GM12892 (cell line): ENCODE data around the gene XIRP1. TPM values are rescaled to one million over a fixed set of nuclear protein-coding genes. Genes with fewer than 3 reads are reported as not detected.
"Not testable (repeated sequence)": the region's sequence is repeated elsewhere in the genome, so short reads cannot be mapped to it uniquely, and the experiment has no call there.

Experiments
- DNase-seq: peaks from one replicate; pipeline ENCODE4 v3.0.0; 2011; ENCODE audit not compliant: insufficient read length
- FAIRE-seq: peaks from 2 replicates; lab custom pipeline; 2011; peaks lifted over from hg19 to GRCh38; lab: Jason Lieb, UNC
- POLR2A ChIP-seq: IDR thresholded peaks from 2 replicates; pipeline ENCODE4 v1.6.1; 2011; ENCODE audit warnings: low read depth, low read length, control low read depth
- POLR2AphosphoS5 ChIP-seq: IDR thresholded peaks from 2 replicates; pipeline ENCODE4 v1.6.1; 2011; ENCODE audit warnings: low read depth, low read length, control low read depth
- TAF1 ChIP-seq: IDR thresholded peaks from 2 replicates; pipeline ENCODE4 v1.6.1; 2011; ENCODE audit warnings: low read depth, mild to moderate bottlenecking, control low read depth, low read length, borderline replicate concordance
- polyA plus RNA-seq: library from polyadenylated mRNA; unstranded; fragments of >200 nt; gene quantifications from one replicate; pipeline ENCODE4 v1.2.1, GENCODE V29; 2012; ENCODE audit warnings: missing spikeins, inconsistent platforms; ENCODE audit not compliant: missing spikeins

XIRP1 gene
- 0.89 TPM for polyA plus RNA-seq

- FAIRE-seq (no peak), DNase-seq (no peak)
- TF ChIP-seq TAF1 (no peak), POLR2AphosphoS5 (no peak), POLR2A (no peak)
Measured at GRCh38 chr3:39192490-39193092, at the start of gene XIRP1. XIRP1 (minus strand) TSS chr3:39192595; CDS start chr3:39189445, 3,150 bp downstream.

GRCh38 chr3:39241561-39241960, 49.2 kb upstream of the XIRP1 start:
- DNase-seq (no peak), FAIRE-seq (no peak)
- no peak for TF ChIP-seq POLR2AphosphoS5
- no peak for TF ChIP-seq POLR2A
- TF ChIP-seq TAF1, result no peak

GRCh38 chr3:39237027-39237426, 44.6 kb upstream of the XIRP1 start:
- no peak for DNase-seq
- FAIRE-seq, result no peak
- no peak for TF ChIP-seq TAF1
- no peak for TF ChIP-seq POLR2A
- TF ChIP-seq POLR2AphosphoS5, result no peak

- FAIRE-seq, result no peak
- no peak for TF ChIP-seq POLR2A
- no peak for TF ChIP-seq TAF1
- TF ChIP-seq POLR2AphosphoS5, result no peak
- no peak for DNase-seq
Measured at GRCh38 chr3:39234651-39235050, 42.3 kb upstream of the XIRP1 start.

GRCh38 chr3:39232859-39233258, 40.5 kb upstream of the XIRP1 start:
- TF ChIP-seq TAF1, result no peak
- no peak for TF ChIP-seq POLR2AphosphoS5
- TF ChIP-seq POLR2A, result no peak
- DNase-seq (no peak), FAIRE-seq (no peak)

GRCh38 chr3:39230453-39230852, 38.1 kb upstream of the XIRP1 start:
- TF ChIP-seq POLR2A, result no peak
- no peak for TF ChIP-seq TAF1
- TF ChIP-seq POLR2AphosphoS5, result no peak
- FAIRE-seq, result no peak
- DNase-seq, result no peak

GRCh38 chr3:39228496-39228895, 36.1 kb upstream of the XIRP1 start:
- DNase-seq (no peak), FAIRE-seq (no peak)
- TF ChIP-seq POLR2AphosphoS5 (no peak), POLR2A (no peak), TAF1 (no peak)

GRCh38 chr3:39227596-39227995, 35.2 kb upstream of the XIRP1 start:
- not testable (repeated sequence) for FAIRE-seq, DNase-seq

- TF ChIP-seq POLR2A (no peak), POLR2AphosphoS5 (no peak), TAF1 (no peak)
- FAIRE-seq, result no peak
- DNase-seq, result no peak
Measured at GRCh38 chr3:39226106-39226741, 33.8 kb upstream of the XIRP1 start.

GRCh38 chr3:39224288-39224687, 31.9 kb upstream of the XIRP1 start:
- no peak for FAIRE-seq
- no peak for TF ChIP-seq TAF1
- no peak for TF ChIP-seq POLR2A
- TF ChIP-seq POLR2AphosphoS5, result no peak
- no peak for DNase-seq

- no peak for DNase-seq
- TF ChIP-seq TAF1, result no peak
- no peak for TF ChIP-seq POLR2A
- no peak for TF ChIP-seq POLR2AphosphoS5
- no peak for FAIRE-seq
Measured at GRCh38 chr3:39222939-39223338, 30.5 kb upstream of the XIRP1 start.

- peak; percentile 5 for FAIRE-seq
- TF ChIP-seq POLR2A (no peak), POLR2AphosphoS5 (no peak), TAF1 (no peak)
Measured at GRCh38 chr3:39222462-39222861, 30.1 kb upstream of the XIRP1 start.

GRCh38 chr3:39221141-39221530, 28.7 kb upstream of the XIRP1 start:
- FAIRE-seq (no peak), DNase-seq (no peak)
- TF ChIP-seq TAF1, result no peak
- TF ChIP-seq POLR2AphosphoS5, result no peak
- no peak for TF ChIP-seq POLR2A

More at GRCh38 chr3:39222462-39222861, 30.1 kb upstream of the XIRP1 start:
- no peak for DNase-seq

GRCh38 chr3:39220407-39221140, 28.2 kb upstream of the XIRP1 start:
- DNase-seq, result no peak
- peak; percentile 82 for FAIRE-seq
- no peak for TF ChIP-seq POLR2AphosphoS5
- no peak for TF ChIP-seq TAF1
- TF ChIP-seq POLR2A, result no peak
